ENCODE data around the gene WDFY4.

WDFY4 gene

GRCh38 chr10:48697821-48698764 lies 13.4 kb downstream of the WDFY4 start:
- no peak for DNase-seq (ENCODE audit: low read depth in 1 of 2, low spot score in 1 of 2)
- TF ChIP-seq JUND (IDR thresholded peaks at IDR 0.05; ENCODE audit: low read depth) = no peak
- in situ Hi-C loops (cut with HindIII; ENCODE audit: low pct_unique_long_range_greater_than_20kb, low sequenced_read_pairs) = no loop called here

- no peak for DNase-seq (ENCODE audit: low read depth in 1 of 2, low spot score in 1 of 2)
- TF ChIP-seq JUND (IDR thresholded peaks at IDR 0.05; ENCODE audit: low read depth) = no peak
- in situ Hi-C loops (cut with HindIII; ENCODE audit: low pct_unique_long_range_greater_than_20kb, low sequenced_read_pairs) = no loop called here
Measured at GRCh38 chr10:48699011-48699627, 14.4 kb downstream of the WDFY4 start.

- no peak for DNase-seq (ENCODE audit: low read depth in 1 of 2, low spot score in 1 of 2)
- in situ Hi-C loops (cut with HindIII; ENCODE audit: low pct_unique_long_range_greater_than_20kb, low sequenced_read_pairs) = no loop called here
- no peak for TF ChIP-seq JUND (IDR thresholded peaks at IDR 0.05; ENCODE audit: low read depth)
Measured at GRCh38 chr10:48700071-48700470, 15.4 kb downstream of the WDFY4 start.

- DNase-seq (ENCODE audit: low read depth in 1 of 2, low spot score in 1 of 2) = no peak
- TF ChIP-seq JUND (IDR thresholded peaks at IDR 0.05; ENCODE audit: low read depth) = no peak
- in situ Hi-C loops (cut with HindIII; ENCODE audit: low pct_unique_long_range_greater_than_20kb, low sequenced_read_pairs) = no loop called here
Measured at GRCh38 chr10:48700493-48700892, 15.8 kb downstream of the WDFY4 start.

- no peak for DNase-seq (ENCODE audit: low read depth in 1 of 2, low spot score in 1 of 2)
- no peak for TF ChIP-seq JUND (IDR thresholded peaks at IDR 0.05; ENCODE audit: low read depth)
- in situ Hi-C loops (cut with HindIII; ENCODE audit: low pct_unique_long_range_greater_than_20kb, low sequenced_read_pairs) = no loop called here
Measured at GRCh38 chr10:48701139-48701901, 16.6 kb downstream of the WDFY4 start.

- no peak for DNase-seq (ENCODE audit: low read depth in 1 of 2, low spot score in 1 of 2)
- no peak for TF ChIP-seq JUND (IDR thresholded peaks at IDR 0.05; ENCODE audit: low read depth)
- in situ Hi-C loops (cut with HindIII; ENCODE audit: low pct_unique_long_range_greater_than_20kb, low sequenced_read_pairs) = no loop called here
Measured at GRCh38 chr10:48701941-48702340, 17.3 kb downstream of the WDFY4 start.

GRCh38 chr10:48703531-48704122 lies 19.0 kb downstream of the WDFY4 start:
- in situ Hi-C loops (cut with HindIII; ENCODE audit: low pct_unique_long_range_greater_than_20kb, low sequenced_read_pairs) = no loop called here
- TF ChIP-seq JUND (IDR thresholded peaks at IDR 0.05; ENCODE audit: low read depth) = no peak
- no peak for DNase-seq (ENCODE audit: low read depth in 1 of 2, low spot score in 1 of 2)

- DNase-seq (ENCODE audit: low read depth in 1 of 2, low spot score in 1 of 2) = no peak
- in situ Hi-C loops (cut with HindIII; ENCODE audit: low pct_unique_long_range_greater_than_20kb, low sequenced_read_pairs) = no loop called here
- TF ChIP-seq JUND (IDR thresholded peaks at IDR 0.05; ENCODE audit: low read depth) = no peak
Measured at GRCh38 chr10:48704156-48704555, 19.5 kb downstream of the WDFY4 start.

- in situ Hi-C loops (cut with HindIII; ENCODE audit: low pct_unique_long_range_greater_than_20kb, low sequenced_read_pairs) = no loop called here
- DNase-seq (ENCODE audit: low read depth in 1 of 2, low spot score in 1 of 2) = no peak
- no peak for TF ChIP-seq JUND (IDR thresholded peaks at IDR 0.05; ENCODE audit: low read depth)
Measured at GRCh38 chr10:48705401-48705938, 20.8 kb downstream of the WDFY4 start.

- in situ Hi-C loops (cut with HindIII; ENCODE audit: low pct_unique_long_range_greater_than_20kb, low sequenced_read_pairs) = no loop called here
- no peak for TF ChIP-seq JUND (IDR thresholded peaks at IDR 0.05; ENCODE audit: low read depth)
- DNase-seq (ENCODE audit: low read depth in 1 of 2, low spot score in 1 of 2) = no peak
Measured at GRCh38 chr10:48707472-48707871, 22.8 kb downstream of the WDFY4 start.

GRCh38 chr10:48708144-48708543 lies 23.5 kb downstream of the WDFY4 start:
- no peak for TF ChIP-seq JUND (IDR thresholded peaks at IDR 0.05; ENCODE audit: low read depth)
- DNase-seq (ENCODE audit: low read depth in 1 of 2, low spot score in 1 of 2) = no peak
- in situ Hi-C loops (cut with HindIII; ENCODE audit: low pct_unique_long_range_greater_than_20kb, low sequenced_read_pairs) = no loop called here

- in situ Hi-C loops (cut with HindIII; ENCODE audit: low pct_unique_long_range_greater_than_20kb, low sequenced_read_pairs) = no loop called here
- TF ChIP-seq JUND (IDR thresholded peaks at IDR 0.05; ENCODE audit: low read depth) = no peak
Measured at GRCh38 chr10:48710647-48711275, 26.1 kb downstream of the WDFY4 start.

More at GRCh38 chr10:48710647-48711275, 26.1 kb downstream of the WDFY4 start:
- DNase-seq (ENCODE audit: low read depth in 1 of 2, low spot score in 1 of 2) = no peak

Data from T47D (cell line).